Progenitor cell of endocrine pancreas (in vitro differentiated cells): ENCODE measurements around the gene GRAP2. TPM values are rescaled to one million over a fixed set of nuclear protein-coding genes. Genes with fewer than 3 reads are reported as not detected.

ENCODE experiments used
- DNase-seq: peaks from one replicate; pipeline ENCODE4 v3.0.0; 2021; ENCODE audit warnings: low spot score; ENCODE audit not compliant: unreplicated experiment
- H3K27ac Mint-ChIP-seq: 2 replicates; pipeline ENCODE4 v1.8.0; 2021; ENCODE audit warnings: mild to moderate bottlenecking, moderate library complexity, mixed read lengths
- H3K27me3 Mint-ChIP-seq: 2 replicates; pipeline ENCODE4 v1.8.0; 2021; ENCODE audit warnings: mixed read lengths
- H3K36me3 Mint-ChIP-seq: 2 replicates; pipeline ENCODE4 v1.8.0; 2022; ENCODE audit warnings: mixed read lengths; ENCODE audit not compliant: insufficient read depth
- H3K4me1 Mint-ChIP-seq: 2 replicates; pipeline ENCODE4 v1.8.0; 2021; ENCODE audit warnings: low read depth, mixed read lengths
- H3K4me3 Mint-ChIP-seq: 2 replicates; pipeline ENCODE4 v1.8.0; 2021; ENCODE audit warnings: low read depth, mild to moderate bottlenecking, moderate library complexity, mixed read lengths
- H3K9me3 Mint-ChIP-seq: 2 replicates; pipeline ENCODE4 v1.8.0; 2021; ENCODE audit warnings: low read depth, mixed read lengths
- total RNA-seq: library from RNA; stranded (reverse); gene quantifications from 2 replicates; pipeline ENCODE4 v1.2.1, GENCODE V29; 2021
- TF ChIP-seq, protein P1 (sequence below): fragments of 200-600 bp; sonication (generic); IDR thresholded peaks from one replicate; pipeline ENCODE4 v1.5.0; 2021; ENCODE audit warnings: antibody characterized with exemption, mild to moderate bottlenecking; ENCODE audit not compliant: unreplicated experiment

GRAP2 gene
- total RNA-seq, 1 donor from 2014 or later: 0.60 TPM

DNA sequence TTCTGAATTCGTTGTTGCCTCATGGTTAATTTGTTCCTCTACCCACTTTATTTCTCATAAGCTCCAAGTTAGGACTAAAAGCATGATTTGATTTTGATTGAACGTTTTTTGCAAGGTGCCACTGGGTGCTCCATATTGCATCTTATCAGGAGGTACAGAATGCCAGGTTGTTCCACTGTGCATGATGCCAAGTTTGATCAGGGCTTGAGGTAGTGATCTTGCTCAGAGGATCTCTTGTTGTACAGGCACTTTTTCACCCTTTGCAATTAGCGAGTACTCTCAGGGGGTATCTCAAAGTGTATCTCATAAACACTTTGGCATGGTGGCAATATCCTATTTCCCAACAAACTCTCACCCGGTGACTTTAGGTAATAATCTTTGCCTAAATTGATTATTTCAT lies 4.0 kb downstream of the GRAP2 start:
- Mint-ChIP-seq H3K27ac (no peak overlapping the region), H3K9me3 (no peaks in the 10 kb centered on the region), H3K4me1 (no peaks in the 10 kb centered on the region), H3K36me3 (no peaks in the 10 kb centered on the region), H3K4me3 (no peak overlapping the region), H3K27me3 (peaks cover 20% of the 10 kb centered on the region)
- TF ChIP-seq, protein P1, sequence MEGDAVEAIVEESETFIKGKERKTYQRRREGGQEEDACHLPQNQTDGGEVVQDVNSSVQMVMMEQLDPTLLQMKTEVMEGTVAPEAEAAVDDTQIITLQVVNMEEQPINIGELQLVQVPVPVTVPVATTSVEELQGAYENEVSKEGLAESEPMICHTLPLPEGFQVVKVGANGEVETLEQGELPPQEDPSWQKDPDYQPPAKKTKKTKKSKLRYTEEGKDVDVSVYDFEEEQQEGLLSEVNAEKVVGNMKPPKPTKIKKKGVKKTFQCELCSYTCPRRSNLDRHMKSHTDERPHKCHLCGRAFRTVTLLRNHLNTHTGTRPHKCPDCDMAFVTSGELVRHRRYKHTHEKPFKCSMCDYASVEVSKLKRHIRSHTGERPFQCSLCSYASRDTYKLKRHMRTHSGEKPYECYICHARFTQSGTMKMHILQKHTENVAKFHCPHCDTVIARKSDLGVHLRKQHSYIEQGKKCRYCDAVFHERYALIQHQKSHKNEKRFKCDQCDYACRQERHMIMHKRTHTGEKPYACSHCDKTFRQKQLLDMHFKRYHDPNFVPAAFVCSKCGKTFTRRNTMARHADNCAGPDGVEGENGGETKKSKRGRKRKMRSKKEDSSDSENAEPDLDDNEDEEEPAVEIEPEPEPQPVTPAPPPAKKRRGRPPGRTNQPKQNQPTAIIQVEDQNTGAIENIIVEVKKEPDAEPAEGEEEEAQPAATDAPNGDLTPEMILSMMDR: no peak
- DNase-seq: no peak

DNA sequence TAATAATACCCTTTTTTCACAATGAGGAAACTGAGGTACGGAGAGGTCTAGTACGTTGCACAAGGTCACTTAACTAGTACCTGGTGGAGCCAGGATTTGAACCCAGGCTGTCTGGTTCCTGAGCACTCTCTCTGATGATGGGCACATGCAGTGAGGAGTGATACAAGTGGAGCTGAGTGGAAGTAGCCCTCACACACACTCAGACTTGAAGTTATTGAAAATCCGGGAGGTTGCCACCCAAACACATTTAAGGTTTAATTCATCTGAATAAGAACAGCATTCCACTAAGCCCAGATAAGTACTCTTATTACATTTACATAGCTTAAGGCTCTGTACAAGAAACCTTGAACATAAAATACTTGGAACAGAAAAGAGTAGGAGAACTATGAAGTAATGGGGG lies 4.8 kb downstream of the GRAP2 start:
- peaks cover 20% of the 10 kb centered on the region for H3K27me3 Mint-ChIP-seq
- H3K4me3 Mint-ChIP-seq: no peak overlapping the region
- TF ChIP-seq, protein P1: no peak
- no peak for DNase-seq
- H3K9me3 Mint-ChIP-seq: no peaks in the 10 kb centered on the region
- no peak overlapping the region for H3K27ac Mint-ChIP-seq
- no peaks in the 10 kb centered on the region for H3K4me1 Mint-ChIP-seq
- H3K36me3 Mint-ChIP-seq: no peaks in the 10 kb centered on the region

DNA sequence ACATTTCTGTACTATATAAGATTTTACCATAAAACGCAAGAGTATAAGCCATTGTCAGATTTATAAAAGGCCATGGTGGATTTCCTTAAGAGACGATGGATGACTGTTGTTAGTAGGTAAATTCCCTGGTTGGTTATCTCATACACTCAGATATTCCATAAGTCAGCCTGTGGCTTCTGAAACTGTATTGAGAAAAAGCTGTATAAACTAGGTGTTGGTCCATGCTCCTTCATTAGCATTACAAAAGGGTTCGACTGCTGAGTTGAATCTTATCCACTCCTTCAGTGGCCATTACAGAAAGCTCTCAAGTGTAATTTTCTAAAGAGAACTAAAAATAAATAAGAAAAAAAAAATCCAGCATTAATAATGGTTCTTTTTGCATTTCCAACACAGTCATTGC lies 5.3 kb downstream of the GRAP2 start:
- no peak for DNase-seq
- no peak overlapping the region for H3K4me3 Mint-ChIP-seq
- no peaks in the 10 kb centered on the region for H3K36me3 Mint-ChIP-seq
- no peak overlapping the region for H3K27ac Mint-ChIP-seq
- TF ChIP-seq, protein P1: no peak
- H3K9me3 Mint-ChIP-seq: no peaks in the 10 kb centered on the region
- no peaks in the 10 kb centered on the region for H3K4me1 Mint-ChIP-seq
- peaks cover 17% of the 10 kb centered on the region for H3K27me3 Mint-ChIP-seq

DNA sequence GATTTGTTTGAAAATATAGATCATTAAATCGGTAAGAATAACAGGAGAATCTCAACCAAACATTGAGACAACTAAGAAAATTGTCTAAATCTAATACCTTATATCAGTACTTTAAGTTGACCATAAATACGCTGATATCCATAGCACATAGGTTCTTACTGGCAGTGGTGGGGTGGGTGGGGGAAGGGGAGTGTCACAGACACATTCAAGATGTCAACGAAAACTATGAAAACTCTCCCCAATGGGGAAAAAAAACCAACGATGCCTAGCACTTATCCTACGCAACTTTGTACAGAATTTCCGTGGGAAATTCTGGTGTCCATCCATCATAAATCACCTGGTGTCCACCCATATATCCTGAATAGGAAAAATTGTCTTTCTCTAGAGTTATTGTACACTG lies 6.2 kb downstream of the GRAP2 start:
- no peaks in the 10 kb centered on the region for H3K9me3 Mint-ChIP-seq
- H3K4me3 Mint-ChIP-seq: no peak overlapping the region
- H3K27me3 Mint-ChIP-seq: peaks cover 12% of the 10 kb centered on the region
- H3K27ac Mint-ChIP-seq: no peak overlapping the region
- DNase-seq: no peak
- H3K4me1 Mint-ChIP-seq: no peaks in the 10 kb centered on the region
- H3K36me3 Mint-ChIP-seq: no peaks in the 10 kb centered on the region
- TF ChIP-seq, protein P1: no peak

DNA sequence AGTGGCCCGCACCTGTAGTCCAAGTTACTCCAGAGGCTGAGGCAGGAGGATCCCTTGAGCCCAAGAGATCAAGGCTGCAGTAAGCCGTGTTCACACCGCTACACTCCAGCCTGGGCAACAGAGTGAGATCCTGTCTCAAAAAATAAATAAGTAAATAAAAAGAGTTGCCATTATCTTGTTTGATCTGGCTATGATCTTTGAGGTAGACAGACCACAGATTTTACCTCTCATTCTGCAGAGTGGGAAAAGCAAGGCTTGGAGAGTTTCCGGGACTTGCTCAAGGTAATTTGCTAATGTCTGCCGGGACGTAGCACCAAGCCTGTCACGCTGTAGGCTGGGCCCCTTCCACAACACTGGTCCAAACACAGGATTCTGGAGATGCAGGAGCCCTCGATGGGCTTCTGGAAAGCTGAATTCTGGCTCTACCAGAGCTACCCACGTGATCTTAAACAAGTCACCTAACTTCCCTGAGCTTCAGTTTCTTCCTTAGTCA lies 6.8 kb downstream of the GRAP2 start:
- H3K4me1 Mint-ChIP-seq: no peaks in the 10 kb centered on the region
- H3K27ac Mint-ChIP-seq: no peak overlapping the region
- peaks cover 11% of the 10 kb centered on the region for H3K27me3 Mint-ChIP-seq
- H3K36me3 Mint-ChIP-seq: no peaks in the 10 kb centered on the region
- no peak overlapping the region for H3K4me3 Mint-ChIP-seq
- no peak for DNase-seq
- TF ChIP-seq, protein P1: no peak
- no peaks in the 10 kb centered on the region for H3K9me3 Mint-ChIP-seq
